SJCRH30 (cell line): ENCODE results near the gene FLT4. TPM values are rescaled to one million over a fixed set of nuclear protein-coding genes. Genes with fewer than 3 reads are reported as not detected.

Experiments
- DNase-seq, 2 experiments: peaks; one replicate each; pipeline ENCODE4 v3.0.0-alpha.2; 2015 to 2020
- H3K27ac ChIP-seq: fragments of 250-450 bp; sonication (Bioruptor Pico); 2 replicates; pipeline ENCODE4 v1.5.1; 2020; ENCODE audit warnings: mild to moderate bottlenecking, moderate library complexity
- H3K27me3 ChIP-seq: fragments of 250-450 bp; sonication (Bioruptor Pico); 2 replicates; pipeline ENCODE4 v1.5.1; 2020; ENCODE audit warnings: mild to moderate bottlenecking, moderate library complexity
- H3K36me3 ChIP-seq: fragments of 250-450 bp; sonication (Bioruptor Pico); 2 replicates; pipeline ENCODE4 v1.5.1; 2020; ENCODE audit warnings: mild to moderate bottlenecking, moderate library complexity
- H3K4me1 ChIP-seq: fragments of 250-450 bp; sonication (Bioruptor Pico); 2 replicates; pipeline ENCODE4 v1.5.1; 2020; ENCODE audit warnings: mild to moderate bottlenecking, moderate library complexity
- H3K4me3 ChIP-seq: fragments of 250-450 bp; sonication (Bioruptor Pico); 2 replicates; pipeline ENCODE4 v1.5.1; 2020; ENCODE audit warnings: mild to moderate bottlenecking, moderate library complexity
- H3K9me3 ChIP-seq: fragments of 250-450 bp; sonication (Bioruptor Pico); replicated peaks from 2 replicates; pipeline ENCODE4 v1.5.1; 2020; ENCODE audit warnings: mild to moderate bottlenecking, moderate library complexity
- total RNA-seq: library from RNA; depleted of rRNA; stranded (reverse); fragments of >200 nt; shearing (Covaris generic); gene quantifications from 2 replicates; pipeline ENCODE4 v1.2.3, GENCODE V29; 2014

Gene FLT4
- total RNA-seq, 1 experiment from 2014 or later = 0.08 TPM

- H3K4me1 ChIP-seq = no peaks in the 10 kb centered on the region
- H3K27ac ChIP-seq = no peak overlapping the region
- no peak for DNase-seq
- no peak overlapping the region for H3K4me3 ChIP-seq
- H3K9me3 ChIP-seq = no peaks in the 10 kb centered on the region
- H3K27me3 ChIP-seq = no peaks in the 10 kb centered on the region
- H3K36me3 ChIP-seq = no peaks in the 10 kb centered on the region
Measured at GRCh38 chr5:180618829-180619562, 30.4 kb downstream of the FLT4 start.

GRCh38 chr5:180618487-180618828 is 30.9 kb downstream of the FLT4 start:
- no peak for DNase-seq
- Histone ChIP-seq H3K4me1 (no peaks in the 10 kb centered on the region), H3K27ac (no peak overlapping the region), H3K36me3 (no peaks in the 10 kb centered on the region), H3K27me3 (no peaks in the 10 kb centered on the region), H3K9me3 (no peaks in the 10 kb centered on the region), H3K4me3 (no peak overlapping the region)

GRCh38 chr5:180613814-180614188 is 35.6 kb downstream of the FLT4 start:
- Histone ChIP-seq H3K27ac (no peak overlapping the region), H3K9me3 (no peaks in the 10 kb centered on the region), H3K36me3 (no peaks in the 10 kb centered on the region), H3K4me1 (no peaks in the 10 kb centered on the region), H3K27me3 (no peaks in the 10 kb centered on the region; the same call in 1 of the 2 replicates), H3K4me3 (no peak overlapping the region)
- DNase-seq = no peak

- Histone ChIP-seq H3K27me3 (no peaks in the 10 kb centered on the region; the same call in 1 of the 2 replicates), H3K9me3 (no peaks in the 10 kb centered on the region), H3K36me3 (no peaks in the 10 kb centered on the region), H3K4me1 (no peaks in the 10 kb centered on the region), H3K4me3 (no peak overlapping the region), H3K27ac (no peak overlapping the region)
- no peak for DNase-seq
Measured at GRCh38 chr5:180613188-180613813, 36.1 kb downstream of the FLT4 start.

- Histone ChIP-seq H3K9me3 (no peaks in the 10 kb centered on the region), H3K36me3 (no peaks in the 10 kb centered on the region), H3K4me1 (no peaks in the 10 kb centered on the region), H3K27me3 (no peaks in the 10 kb centered on the region; the same call in 1 of the 2 replicates), H3K4me3 (no peak overlapping the region), H3K27ac (no peak overlapping the region)
- DNase-seq = no peak
Measured at GRCh38 chr5:180612683-180613082, 36.7 kb downstream of the FLT4 start.

- Histone ChIP-seq H3K27ac (no peak overlapping the region), H3K27me3 (no peaks in the 10 kb centered on the region; the same call in 1 of the 2 replicates), H3K36me3 (no peaks in the 10 kb centered on the region), H3K9me3 (no peaks in the 10 kb centered on the region), H3K4me3 (no peak overlapping the region), H3K4me1 (no peaks in the 10 kb centered on the region)
- DNase-seq = peak in 1 of 2 experiments; percentile 27
Measured at GRCh38 chr5:180611140-180611850, 38.1 kb downstream of the FLT4 start.

GRCh38 chr5:180609817-180610550 is 39.4 kb downstream of the FLT4 start:
- no peaks in the 10 kb centered on the region for H3K36me3 ChIP-seq
- H3K27me3 ChIP-seq = no peaks in the 10 kb centered on the region; the same call in 1 of the 2 replicates
- H3K27ac ChIP-seq = no peak overlapping the region
- no peaks in the 10 kb centered on the region for H3K9me3 ChIP-seq
- H3K4me1 ChIP-seq = no peaks in the 10 kb centered on the region
- no peak overlapping the region for H3K4me3 ChIP-seq
- DNase-seq = no peak

GRCh38 chr5:180609386-180609785 is 40.0 kb downstream of the FLT4 start:
- H3K27me3 ChIP-seq = no peaks in the 10 kb centered on the region; the same call in none of the 2 replicates
- no peak overlapping the region for H3K27ac ChIP-seq
- no peaks in the 10 kb centered on the region for H3K9me3 ChIP-seq
- no peaks in the 10 kb centered on the region for H3K36me3 ChIP-seq
- DNase-seq = no peak
- H3K4me1 ChIP-seq = no peaks in the 10 kb centered on the region
- no peak overlapping the region for H3K4me3 ChIP-seq

GRCh38 chr5:180608572-180609310 is 40.7 kb downstream of the FLT4 start:
- Histone ChIP-seq H3K27ac (no peak overlapping the region), H3K4me3 (no peak overlapping the region), H3K36me3 (no peaks in the 10 kb centered on the region), H3K27me3 (no peaks in the 10 kb centered on the region; the same call in none of the 2 replicates), H3K9me3 (no peaks in the 10 kb centered on the region), H3K4me1 (no peaks in the 10 kb centered on the region)
- no peak for DNase-seq

- Histone ChIP-seq H3K27ac (no peak overlapping the region), H3K36me3 (no peaks in the 10 kb centered on the region), H3K9me3 (no peaks in the 10 kb centered on the region), H3K4me1 (no peaks in the 10 kb centered on the region), H3K4me3 (no peak overlapping the region), H3K27me3 (no peaks in the 10 kb centered on the region; the same call in none of the 2 replicates)
- no peak for DNase-seq
Measured at GRCh38 chr5:180607861-180608571, 41.4 kb downstream of the FLT4 start.

- Histone ChIP-seq H3K4me1 (no peaks in the 10 kb centered on the region), H3K27me3 (no peaks in the 10 kb centered on the region; the same call in 1 of the 2 replicates), H3K9me3 (no peaks in the 10 kb centered on the region), H3K36me3 (no peaks in the 10 kb centered on the region), H3K27ac (no peak overlapping the region), H3K4me3 (no peak overlapping the region)
- no peak for DNase-seq
Measured at GRCh38 chr5:180606215-180606785, 43.1 kb downstream of the FLT4 start.

- H3K4me3 ChIP-seq = no peak overlapping the region
- no peaks in the 10 kb centered on the region for H3K4me1 ChIP-seq
- no peaks in the 10 kb centered on the region for H3K9me3 ChIP-seq
- H3K36me3 ChIP-seq = no peaks in the 10 kb centered on the region
- DNase-seq = peak; percentile 46 to 71
- H3K27ac ChIP-seq = no peak overlapping the region
- H3K27me3 ChIP-seq = no peaks in the 10 kb centered on the region; the same call in 1 of the 2 replicates
Measured at GRCh38 chr5:180605554-180606214, 43.7 kb downstream of the FLT4 start.

- Histone ChIP-seq H3K36me3 (no peaks in the 10 kb centered on the region), H3K9me3 (no peaks in the 10 kb centered on the region), H3K4me3 (no peak overlapping the region), H3K4me1 (no peaks in the 10 kb centered on the region), H3K27me3 (no peaks in the 10 kb centered on the region; the same call in 1 of the 2 replicates), H3K27ac (no peak overlapping the region)
- no peak for DNase-seq
Measured at GRCh38 chr5:180604271-180604670, 45.1 kb downstream of the FLT4 start.
